GM21390 (cell line): ENCODE measurements around the gene TMPRSS2.

Experiments used
- ATAC-seq: cut with Tn5 transposase; IDR thresholded peaks from one replicate; pipeline ENCODE4 v1.9.1; 2021; ENCODE audit not compliant: unreplicated experiment

The TMPRSS2 gene

DNA sequence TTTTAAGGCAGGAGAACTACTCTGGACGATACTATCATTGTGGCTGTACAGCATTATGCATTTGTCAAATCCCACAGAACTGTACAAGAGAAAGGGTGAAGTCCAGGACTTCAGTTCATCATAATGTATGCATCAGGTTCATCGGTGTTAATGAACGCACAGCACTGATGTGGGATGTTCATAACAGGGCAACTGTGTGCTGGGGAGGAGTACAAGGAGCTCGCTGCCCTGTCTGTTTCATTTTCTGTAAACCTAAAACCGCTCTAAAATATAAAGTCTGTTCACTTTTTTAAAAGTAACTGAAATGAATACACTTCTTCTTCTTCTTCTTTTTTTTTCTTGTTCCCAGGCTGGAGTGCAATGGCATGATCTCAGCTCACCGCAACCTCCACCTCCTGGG lies 25.0 kb downstream of the TMPRSS2 start:
- ATAC-seq, result no peak

DNA sequence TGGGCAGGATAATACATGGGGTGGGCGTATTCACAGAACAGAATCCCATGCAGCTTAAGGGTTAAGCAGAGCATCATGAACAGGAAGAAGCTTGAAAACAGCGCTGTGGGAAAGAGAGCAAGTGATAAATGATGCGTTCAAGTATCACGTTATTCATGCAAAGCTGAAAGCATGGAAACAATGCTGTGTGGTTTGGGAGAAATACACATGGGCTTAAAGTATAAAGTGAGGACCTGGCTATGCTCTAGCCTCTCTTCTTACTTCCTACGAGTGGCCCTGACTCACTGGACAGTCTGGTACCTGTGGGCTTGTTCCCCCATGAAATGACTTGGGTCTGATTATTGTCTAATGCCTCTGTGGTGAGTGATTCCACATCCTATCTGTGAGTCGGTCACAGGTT lies 25.7 kb downstream of the TMPRSS2 start:
- no peak for ATAC-seq

DNA sequence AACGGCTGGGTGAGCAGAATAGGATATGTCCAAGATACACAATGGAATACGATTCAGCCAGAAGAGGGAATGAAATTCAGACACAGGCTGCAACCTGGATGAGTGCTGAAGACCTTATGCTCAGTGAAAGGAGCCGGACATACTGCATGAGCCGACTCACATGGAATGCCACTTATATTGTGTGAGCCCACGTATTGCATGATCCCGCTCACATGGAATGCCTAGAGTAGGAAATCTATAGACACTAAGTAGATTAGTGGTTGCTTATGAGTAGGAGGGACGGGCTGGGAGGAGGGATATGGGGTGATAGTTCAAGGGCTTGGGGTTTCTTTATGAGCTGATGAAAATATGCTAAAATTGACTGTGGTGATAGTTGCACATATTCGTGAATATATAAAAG lies 26.8 kb downstream of the TMPRSS2 start:
- no peak for ATAC-seq

DNA sequence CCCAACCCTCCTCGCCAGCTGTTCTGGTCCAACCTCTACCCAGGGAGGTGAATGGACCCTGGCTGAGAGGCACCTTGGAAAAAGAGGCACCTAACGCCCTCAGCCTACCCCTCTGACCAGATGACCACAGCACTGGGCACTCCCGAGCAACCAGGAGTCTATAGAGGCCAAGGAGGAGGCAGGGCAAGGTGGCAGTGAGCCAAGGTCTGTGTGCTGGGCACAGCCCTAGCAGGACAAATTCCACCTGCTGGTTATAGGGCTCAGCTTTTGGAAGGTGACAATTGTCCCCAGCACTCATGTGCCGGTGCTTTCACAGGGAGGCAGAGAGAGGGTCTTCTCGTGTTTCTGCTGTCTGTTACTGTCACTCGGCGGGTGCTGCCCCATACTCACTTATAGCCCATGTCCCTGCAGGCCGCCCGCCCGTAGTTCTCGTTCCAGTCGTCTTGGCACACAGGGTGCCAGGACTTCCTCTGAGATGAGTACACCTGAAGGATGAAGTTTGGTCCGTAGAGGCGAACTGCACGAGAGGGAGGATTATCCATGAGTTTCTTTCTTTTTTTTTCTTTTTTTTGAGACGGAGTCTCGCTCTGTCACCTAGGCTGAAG lies 27.8 kb downstream of the TMPRSS2 start:
- ATAC-seq, result no peak

DNA sequence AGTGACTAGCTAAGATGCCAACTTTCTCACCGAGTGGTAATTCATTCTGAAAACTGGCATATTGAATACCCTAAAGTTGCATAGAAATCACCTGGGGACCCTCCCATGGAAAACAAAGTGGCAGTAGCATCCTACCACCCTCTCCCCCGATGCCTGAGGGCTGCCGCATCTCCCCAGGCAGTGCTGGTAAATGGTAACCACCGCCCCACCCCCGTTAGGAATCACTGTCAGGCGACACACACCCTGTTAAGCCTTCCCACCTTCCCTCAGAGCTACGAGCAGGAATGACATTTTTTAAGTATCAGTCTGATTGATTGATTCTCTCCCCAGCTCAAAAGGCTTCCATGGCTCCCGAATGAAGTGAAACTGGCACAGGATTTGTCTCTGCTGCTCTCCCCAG lies 28.3 kb downstream of the TMPRSS2 start:
- no peak for ATAC-seq

DNA sequence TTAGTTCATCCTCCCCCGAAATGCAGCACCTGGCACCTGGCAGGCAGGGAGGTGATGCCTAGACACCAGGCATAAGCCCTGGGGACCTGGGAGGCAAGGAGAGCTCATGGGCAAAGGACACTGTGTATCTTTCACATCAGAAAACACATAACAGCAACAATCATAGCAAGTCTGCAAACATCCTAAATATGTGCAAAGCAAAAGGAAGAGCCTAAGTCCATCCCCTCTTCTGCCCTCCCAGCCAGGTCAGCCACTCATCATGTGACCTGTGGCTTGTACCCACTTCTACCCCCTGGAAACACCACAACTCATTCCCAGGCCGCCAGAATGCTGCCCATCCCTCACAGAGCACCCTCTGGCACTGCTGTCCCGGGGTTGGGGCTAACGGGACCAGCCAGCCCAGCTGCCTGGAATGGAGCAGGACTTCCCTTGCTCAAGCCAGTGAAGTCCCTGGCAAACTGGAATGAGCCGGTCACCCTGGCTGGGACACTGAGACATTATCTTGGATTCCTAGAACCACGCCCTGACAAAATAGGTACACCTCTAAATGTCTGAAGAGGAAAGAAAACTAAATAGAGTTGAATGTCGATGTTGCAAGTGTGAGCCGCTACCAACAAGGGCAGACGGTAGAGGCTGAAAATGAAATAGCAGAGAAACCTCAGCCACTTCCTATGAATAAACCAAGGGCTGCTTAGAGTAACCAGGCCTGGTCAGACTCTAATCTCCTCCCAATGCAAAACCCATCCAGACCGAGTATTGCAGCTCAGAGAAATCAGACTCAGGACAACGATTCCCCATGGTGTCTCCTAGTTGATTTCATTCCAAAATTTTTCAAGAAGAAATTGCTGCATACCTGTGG lies 29.4 kb downstream of the TMPRSS2 start:
- ATAC-seq, result no peak

DNA sequence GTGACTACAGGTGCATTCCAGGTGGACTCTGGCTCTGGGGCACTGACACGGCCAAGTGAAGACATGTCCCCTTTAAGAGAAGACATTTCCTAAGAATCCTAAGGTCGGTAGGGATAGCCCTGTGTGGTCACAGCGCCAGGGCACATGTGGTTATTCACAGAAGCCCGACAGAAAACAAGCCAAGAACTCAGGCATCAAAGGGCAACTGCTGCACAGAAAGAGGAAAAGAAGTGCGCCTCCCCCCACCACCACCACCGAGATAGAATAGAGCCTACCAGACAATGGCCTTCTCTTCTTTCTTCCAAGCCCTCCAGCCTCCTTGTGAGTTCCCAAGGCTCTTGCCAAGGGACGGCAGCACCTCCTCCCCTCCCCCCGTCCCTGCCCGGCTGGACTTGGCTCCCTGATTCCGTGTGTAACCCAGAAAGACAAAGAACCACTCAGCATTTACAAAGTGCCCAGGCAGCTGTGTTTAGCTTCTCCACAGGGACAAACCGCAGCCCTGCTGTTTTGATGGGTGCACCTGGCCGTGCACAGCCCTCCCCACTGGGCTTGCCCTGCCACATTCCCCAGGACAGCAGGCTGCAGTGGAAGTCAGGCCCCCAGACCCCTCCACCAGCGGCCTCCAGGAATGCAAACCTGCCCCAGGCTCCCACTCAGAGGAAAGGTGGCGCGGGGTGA lies 30.2 kb downstream of the TMPRSS2 start:
- no peak for ATAC-seq

DNA sequence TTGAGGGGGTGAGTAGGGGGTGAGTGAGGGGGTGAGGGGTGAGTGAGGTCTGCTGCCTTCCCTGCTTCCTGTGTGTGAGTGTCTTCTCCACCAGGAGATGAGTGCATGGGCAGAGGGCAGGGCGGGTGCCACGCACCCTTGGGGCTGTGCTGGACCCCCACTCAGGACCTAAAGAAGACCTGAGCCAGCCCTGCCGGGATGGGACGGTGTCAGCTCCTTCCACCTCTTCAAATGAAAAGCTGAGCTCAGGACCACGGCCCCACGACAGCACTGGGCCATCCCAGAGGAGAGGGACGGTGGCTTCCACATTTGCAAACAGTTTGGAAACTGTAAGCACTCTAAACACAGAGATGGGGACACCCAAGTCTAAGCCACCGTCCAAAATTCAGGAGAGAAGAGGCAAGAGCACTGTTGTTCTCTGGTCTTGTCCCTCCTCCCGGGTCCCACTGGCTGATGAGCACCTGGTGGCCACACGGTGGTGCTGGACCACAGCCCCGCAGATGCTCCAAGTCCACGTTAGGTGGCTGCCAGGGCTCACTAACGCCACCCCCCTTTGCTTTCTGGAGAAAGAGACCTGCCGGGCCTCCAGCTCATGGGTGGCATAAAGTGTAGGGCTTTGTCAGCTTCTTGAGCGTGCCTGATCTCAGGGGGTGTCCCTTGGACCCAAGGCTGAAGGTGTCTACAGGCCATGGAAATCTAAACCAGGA lies 32.1 kb downstream of the TMPRSS2 start:
- ATAC-seq, result no peak

DNA sequence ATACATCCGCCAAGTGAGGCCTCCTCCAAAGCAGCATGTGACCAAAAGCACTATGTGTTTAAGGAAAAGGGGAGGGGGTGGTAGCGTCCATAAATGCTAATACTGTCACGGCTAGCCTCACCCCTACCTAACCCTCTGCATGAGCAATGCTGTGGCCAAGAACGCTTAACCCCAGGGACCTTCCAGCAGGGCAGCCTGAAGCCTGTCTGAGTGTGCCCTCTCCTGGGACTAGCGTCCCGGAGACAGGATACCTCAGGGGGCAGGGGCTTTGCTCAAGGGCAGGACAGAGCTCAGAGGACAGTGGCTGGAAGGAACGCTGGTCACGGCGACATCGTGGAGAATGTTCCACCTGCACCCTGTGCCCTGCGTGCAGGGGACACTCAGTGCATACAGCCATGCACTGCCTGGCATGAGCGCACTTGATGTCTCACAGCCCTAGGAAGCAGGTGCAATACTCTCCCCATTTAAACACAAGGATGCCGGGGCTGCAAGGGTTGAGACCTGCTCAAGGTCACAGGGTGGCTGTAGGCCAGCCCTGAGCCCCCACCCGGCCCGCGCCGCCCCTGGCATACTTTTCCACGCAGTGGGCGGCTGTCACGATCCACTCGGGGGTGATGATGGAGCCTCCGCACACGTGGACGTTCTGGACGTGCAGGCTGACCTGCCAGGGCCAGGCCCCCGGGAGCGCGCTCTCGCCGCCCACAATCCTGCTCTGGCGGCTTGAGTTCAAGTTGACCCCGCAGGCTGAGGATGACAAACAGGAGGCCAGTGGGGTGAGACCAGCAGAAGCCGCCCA lies 35.0 kb downstream of the TMPRSS2 start:
- no peak for ATAC-seq

DNA sequence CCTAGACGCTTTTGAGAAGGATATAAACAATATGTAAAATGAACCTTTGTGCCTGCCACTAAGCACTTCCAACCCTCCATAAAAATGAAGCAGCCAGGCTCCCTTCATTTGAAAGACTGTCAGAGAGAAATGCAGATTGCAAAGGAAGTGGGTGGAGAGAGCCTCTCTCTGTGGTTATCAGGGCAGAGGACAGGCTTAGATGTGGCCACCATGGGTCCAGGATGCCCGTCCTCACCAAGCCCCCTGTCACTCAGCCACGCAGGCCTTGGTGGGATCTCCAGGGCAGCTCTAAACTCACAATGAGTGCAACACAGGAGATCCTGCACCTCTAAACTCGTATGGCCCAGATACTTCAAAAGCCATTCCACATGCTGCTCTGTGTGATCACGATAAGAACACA lies 37.9 kb downstream of the TMPRSS2 start:
- ATAC-seq, result no peak

DNA sequence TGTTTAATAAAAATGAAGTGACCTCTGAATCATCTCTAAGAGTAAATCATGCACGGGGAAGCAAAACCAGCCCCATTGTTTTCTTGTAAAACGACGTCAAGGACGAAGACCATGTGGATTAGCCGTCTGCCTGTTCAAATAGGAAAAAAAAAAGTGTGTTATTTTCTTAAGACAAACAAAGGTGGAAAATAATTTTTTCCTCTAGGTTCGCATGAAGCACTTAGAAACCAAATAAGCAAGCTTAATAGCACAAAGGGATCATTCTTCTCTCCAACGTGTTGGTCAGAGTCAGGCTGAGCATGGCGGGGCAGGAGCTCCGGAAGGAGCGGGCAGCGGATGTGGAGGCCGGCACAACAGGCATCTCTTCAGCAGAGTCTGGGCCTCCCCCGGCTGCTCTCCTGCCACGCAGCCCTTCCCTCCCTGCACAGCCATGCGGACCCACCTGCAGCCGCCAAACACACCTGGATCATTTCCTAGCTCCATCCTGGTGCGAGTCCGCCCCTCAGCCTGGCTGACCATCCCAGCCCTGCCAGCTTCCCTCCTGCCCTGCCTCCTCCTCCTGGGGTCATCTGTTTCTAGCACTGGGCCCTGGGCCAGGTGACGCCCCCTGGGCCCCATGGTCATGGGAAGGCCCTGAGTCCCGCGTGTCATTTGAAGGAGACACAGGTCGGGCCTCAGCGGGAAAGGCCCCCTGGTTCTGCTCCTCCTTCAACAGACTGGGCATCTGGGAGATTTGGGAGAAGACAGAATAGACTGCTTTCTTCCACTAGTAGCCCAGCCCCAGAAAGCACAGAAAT lies 41.7 kb downstream of the TMPRSS2 start:
- ATAC-seq, result no peak

DNA sequence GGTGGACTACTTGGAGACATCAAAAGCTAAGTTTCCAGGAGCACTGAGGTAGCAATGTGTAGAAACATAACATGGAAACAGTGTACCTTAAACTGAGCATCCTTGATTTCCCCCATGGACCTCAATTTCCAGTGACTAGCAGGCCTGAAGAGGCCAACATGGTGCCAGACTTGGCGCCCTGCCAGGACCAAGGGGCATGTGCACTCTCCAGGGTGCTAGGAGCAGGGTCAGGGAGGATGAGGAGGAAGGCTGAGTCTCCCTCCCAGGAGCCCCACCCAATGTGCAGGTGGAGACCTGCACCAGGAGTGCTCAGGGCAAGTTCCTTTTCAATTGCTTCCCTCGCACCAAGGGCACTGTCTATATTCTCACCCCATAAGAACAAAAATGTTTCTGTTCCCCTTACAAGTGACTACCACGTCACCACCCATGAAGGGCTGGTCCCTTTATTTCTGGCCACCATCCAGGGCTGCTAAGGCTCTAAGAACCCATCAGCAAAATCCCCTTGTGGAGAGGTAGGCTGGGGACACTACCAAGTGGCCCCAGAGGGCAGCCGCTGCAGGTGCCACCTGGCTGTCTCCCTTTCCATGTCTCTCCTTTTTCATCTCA lies 42.7 kb downstream of the TMPRSS2 start:
- ATAC-seq, result no peak

DNA sequence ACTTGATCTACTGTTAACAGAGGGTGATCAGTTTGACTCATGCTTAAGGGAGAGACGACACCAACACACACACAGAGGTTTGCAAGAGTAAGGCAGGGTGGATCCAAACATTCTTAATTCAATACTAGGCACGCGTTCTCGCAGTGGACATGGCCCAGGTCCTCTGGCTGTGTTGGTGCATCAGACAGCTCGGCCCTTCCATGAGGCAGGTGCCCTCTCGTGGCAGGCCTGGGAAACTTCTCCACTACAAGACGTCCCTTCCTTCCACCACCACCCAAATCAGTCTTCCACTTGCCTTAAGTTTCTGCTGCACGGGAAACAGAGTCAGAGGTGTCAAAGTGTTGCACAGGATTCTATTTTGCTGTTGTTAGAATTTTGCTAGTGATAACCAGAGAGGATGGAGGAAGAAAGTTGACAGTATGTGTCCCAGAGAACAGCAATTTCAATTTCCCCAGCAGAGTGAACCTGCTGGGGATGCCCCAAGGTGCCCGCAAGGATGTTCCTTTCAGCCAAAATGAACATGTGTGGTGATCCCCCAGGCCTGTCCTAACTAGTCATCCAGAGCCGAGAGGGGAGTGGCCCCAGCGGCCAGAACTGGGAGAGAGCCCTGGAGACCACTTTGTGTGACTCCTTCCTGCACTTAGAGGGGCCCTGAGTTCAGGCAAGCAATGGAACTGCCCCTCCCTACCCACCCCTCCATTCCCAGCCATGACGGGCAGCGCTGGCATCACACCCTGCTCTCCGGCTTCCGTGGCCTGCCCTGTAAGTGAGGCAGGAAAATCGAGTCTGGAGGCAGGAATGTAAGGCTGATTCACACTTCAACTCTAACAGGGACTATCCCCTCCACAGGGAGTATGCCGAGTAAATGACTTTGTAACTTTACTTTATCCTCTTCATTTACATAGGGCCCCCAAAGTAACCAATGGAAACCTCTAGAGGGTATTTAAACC lies 47.1 kb downstream of the TMPRSS2 start:
- ATAC-seq, result peak; percentile 69

DNA sequence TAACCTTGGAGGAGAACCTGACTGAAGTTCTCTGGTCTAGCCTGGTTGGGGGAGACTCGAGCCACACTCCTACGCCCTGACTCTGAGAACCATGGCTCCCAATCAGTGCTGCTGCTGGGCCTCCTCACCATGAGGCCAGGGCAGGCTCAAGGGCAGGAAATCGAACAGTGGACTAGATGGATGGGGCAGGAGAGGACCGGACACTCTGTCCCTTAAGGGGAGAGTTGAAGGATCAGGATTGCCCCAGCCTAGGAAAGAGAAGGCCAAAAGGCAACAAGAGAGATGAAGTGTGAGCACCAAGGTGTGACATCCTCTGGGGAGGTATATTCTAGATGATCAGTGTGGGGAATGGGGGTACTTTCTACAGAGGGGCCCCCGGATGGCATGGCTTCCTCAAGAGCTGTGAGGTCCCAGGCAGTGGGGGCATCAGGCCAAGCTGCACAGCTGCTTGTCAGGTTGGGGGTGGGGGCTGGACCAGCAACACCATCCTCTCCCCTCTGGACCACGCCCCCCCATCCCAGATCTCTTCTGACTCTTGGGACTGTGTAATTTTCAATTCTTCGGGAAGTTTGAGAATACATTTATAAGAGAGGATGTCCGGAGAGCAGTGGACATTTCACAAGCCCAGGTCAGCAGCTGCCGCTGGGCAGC lies 47.9 kb downstream of the TMPRSS2 start:
- peak; percentile 14 for ATAC-seq

DNA sequence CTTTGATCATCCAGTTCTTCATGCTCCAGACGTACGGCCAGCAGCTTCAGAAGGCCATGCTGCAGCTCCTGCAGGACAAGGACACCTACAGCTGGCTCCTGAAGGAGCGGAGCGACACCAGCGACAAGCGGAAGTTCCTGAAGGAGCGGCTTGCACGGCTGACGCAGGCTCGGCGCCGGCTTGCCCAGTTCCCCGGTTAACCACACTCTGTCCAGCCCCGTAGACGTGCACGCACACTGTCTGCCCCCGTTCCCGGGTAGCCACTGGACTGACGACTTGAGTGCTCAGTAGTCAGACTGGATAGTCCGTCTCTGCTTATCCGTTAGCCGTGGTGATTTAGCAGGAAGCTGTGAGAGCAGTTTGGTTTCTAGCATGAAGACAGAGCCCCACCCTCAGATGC lies 49.4 kb downstream of the TMPRSS2 start:
- no peak for ATAC-seq

DNA sequence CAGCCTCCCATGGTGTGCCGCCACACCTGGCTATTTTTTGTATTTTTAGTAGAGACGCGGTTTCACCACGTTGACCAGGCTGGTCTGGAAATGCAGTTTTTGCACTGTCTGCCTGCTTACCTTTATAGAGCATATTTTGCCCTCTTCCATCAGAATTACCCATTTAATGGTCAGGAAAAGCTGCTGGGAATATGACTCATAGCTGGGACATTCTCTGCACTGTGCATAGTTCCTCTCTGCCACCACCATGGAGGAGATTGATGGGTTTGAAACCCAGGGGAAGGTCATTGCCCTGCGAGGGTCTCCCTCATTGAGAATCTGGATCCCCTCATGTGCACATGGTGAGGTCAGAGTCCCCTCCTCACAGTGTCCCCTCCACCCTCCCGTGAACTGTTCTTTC lies 49.8 kb downstream of the TMPRSS2 start:
- ATAC-seq, result no peak

DNA sequence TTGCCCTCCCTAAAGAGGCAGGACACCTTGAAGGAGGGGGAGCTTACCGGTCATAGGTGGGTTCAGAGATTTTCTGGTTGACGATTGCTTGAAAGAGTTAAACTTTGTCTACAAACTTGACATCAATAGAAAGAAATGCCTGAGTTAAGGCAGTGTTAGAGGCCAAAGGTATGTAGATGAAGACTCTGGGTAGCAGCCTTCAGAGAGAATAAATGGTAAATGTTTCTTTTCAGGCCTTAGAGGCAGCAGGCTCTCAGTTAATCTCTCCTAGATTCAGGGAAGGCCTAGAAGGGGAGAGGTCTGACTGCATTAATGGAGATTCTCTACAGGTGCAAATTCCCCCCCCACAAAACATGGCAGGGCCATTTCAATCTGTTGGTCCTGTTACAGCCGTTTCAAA lies 54.2 kb downstream of the TMPRSS2 start:
- ATAC-seq, result no peak

DNA sequence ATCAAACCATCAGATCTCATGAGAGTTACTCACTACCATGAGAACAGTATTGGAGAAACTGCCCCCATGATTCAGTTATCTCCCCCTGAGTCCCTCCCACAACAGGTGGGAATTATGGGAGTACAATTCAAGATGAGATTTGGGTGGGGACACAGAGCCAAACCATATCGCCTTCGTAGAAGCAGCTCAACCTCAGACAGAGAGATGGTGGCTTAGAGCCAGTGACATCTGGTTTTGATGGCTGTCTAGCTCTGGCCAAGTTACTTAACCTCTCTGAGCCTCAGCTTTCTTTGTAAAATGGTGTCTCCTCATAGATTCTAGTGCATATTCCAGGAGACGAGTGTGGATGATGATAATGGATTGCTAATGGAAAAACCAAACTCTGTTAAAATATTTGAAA lies 54.8 kb downstream of the TMPRSS2 start:
- ATAC-seq, result no peak
